ENCODE measurements around the gene NF2. TPM values are rescaled to one million over a fixed set of nuclear protein-coding genes. Genes with fewer than 3 reads are reported as not detected.

Gene NF2
- total RNA-seq, 1 experiment from 2014 or later: 56.9 TPM

DNA sequence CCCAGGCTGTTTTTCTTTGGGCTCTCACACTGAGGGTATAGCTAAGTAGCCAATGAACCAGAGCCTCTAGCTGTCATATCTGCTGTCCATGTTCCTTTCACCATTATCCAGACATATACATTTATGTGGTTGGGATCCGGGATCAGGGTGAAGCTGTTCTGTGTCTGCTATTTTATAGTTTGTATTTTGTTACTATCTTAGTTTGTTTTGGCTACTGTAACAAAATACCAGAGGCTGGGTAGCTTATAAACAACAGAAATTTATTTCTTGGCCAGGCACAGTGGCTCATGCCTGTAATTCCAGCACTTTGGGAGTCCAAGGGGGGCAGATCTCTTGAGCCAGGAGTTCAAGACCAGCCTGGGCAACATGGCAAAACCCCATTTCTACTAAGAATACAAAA lies 75.9 kb downstream of the NF2 start (continued):
- TF ChIP-seq, protein P1, sequence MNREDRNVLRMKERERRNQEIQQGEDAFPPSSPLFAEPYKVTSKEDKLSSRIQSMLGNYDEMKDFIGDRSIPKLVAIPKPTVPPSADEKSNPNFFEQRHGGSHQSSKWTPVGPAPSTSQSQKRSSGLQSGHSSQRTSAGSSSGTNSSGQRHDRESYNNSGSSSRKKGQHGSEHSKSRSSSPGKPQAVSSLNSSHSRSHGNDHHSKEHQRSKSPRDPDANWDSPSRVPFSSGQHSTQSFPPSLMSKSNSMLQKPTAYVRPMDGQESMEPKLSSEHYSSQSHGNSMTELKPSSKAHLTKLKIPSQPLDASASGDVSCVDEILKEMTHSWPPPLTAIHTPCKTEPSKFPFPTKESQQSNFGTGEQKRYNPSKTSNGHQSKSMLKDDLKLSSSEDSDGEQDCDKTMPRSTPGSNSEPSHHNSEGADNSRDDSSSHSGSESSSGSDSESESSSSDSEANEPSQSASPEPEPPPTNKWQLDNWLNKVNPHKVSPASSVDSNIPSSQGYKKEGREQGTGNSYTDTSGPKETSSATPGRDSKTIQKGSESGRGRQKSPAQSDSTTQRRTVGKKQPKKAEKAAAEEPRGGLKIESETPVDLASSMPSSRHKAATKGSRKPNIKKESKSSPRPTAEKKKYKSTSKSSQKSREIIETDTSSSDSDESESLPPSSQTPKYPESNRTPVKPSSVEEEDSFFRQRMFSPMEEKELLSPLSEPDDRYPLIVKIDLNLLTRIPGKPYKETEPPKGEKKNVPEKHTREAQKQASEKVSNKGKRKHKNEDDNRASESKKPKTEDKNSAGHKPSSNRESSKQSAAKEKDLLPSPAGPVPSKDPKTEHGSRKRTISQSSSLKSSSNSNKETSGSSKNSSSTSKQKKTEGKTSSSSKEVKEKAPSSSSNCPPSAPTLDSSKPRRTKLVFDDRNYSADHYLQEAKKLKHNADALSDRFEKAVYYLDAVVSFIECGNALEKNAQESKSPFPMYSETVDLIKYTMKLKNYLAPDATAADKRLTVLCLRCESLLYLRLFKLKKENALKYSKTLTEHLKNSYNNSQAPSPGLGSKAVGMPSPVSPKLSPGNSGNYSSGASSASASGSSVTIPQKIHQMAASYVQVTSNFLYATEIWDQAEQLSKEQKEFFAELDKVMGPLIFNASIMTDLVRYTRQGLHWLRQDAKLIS (CRISPR knock-in tag; IDR thresholded peaks at IDR 0.05; ENCODE audit: borderline replicate concordance): no peak
- TF ChIP-seq IRF2 (CRISPR knock-in tag; IDR thresholded peaks at IDR 0.05; ENCODE audit: borderline replicate concordance, low read depth) (no peak), ZNF671 (CRISPR knock-in tag; IDR thresholded peaks at IDR 0.05) (no peak), NR3C1 (CRISPR knock-in tag; conservative IDR thresholded peaks at IDR 0.05; ENCODE audit: low read depth) (no peak), PRDM15 (CRISPR knock-in tag; IDR thresholded peaks at IDR 0.05) (no peak), MLX (CRISPR knock-in tag; IDR thresholded peaks at IDR 0.05) (no peak), SMAD3 (CRISPR knock-in tag; IDR thresholded peaks at IDR 0.05; ENCODE audit: borderline replicate concordance) (no peak)
- TF ChIP-seq, protein P2, sequence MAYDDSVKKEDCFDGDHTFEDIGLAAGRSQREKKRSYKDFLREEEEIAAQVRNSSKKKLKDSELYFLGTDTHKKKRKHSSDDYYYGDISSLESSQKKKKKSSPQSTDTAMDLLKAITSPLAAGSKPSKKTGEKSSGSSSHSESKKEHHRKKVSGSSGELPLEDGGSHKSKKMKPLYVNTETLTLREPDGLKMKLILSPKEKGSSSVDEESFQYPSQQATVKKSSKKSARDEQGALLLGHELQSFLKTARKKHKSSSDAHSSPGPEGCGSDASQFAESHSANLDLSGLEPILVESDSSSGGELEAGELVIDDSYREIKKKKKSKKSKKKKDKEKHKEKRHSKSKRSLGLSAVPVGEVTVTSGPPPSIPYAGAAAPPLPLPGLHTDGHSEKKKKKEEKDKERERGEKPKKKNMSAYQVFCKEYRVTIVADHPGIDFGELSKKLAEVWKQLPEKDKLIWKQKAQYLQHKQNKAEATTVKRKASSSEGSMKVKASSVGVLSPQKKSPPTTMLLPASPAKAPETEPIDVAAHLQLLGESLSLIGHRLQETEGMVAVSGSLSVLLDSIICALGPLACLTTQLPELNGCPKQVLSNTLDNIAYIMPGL (CRISPR knock-in tag; IDR thresholded peaks at IDR 0.05): no peak
- TF ChIP-seq, protein P3, sequence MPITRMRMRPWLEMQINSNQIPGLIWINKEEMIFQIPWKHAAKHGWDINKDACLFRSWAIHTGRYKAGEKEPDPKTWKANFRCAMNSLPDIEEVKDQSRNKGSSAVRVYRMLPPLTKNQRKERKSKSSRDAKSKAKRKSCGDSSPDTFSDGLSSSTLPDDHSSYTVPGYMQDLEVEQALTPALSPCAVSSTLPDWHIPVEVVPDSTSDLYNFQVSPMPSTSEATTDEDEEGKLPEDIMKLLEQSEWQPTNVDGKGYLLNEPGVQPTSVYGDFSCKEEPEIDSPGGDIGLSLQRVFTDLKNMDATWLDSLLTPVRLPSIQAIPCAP (CRISPR knock-in tag; IDR thresholded peaks at IDR 0.05): no peak

GRCh38 chr22:29683536-29683935 lies 80.1 kb downstream of the NF2 start:
- no peak for ATAC-seq
- Mint-ChIP-seq H3K27me3 (ENCODE audit: low read depth) (no peaks in the 10 kb centered on the region), H3K4me3 (no peak overlapping the region), H3K27ac (peak overlapping the region; percentile 41; the same call in 1 of the 2 replicates), H3K9me3 (no peaks in the 10 kb centered on the region), H3K4me1 (peaks cover 9% of the 10 kb centered on the region), H3K36me3 (peaks cover 16% of the 10 kb centered on the region)
- no peak for DNase-seq (ENCODE audit: low spot score)
- CTCF ChIA-PET: no interaction called here
- TF ChIP-seq HMGA2 (CRISPR knock-in tag; IDR thresholded peaks at IDR 0.05) (no peak), EMX1 (CRISPR knock-in tag; IDR thresholded peaks at IDR 0.05) (no peak), NR3C1 (CRISPR knock-in tag; conservative IDR thresholded peaks at IDR 0.05; ENCODE audit: low read depth) (no peak), ZNF671 (CRISPR knock-in tag; IDR thresholded peaks at IDR 0.05) (no peak), ZMAT4 (CRISPR knock-in tag; IDR thresholded peaks at IDR 0.05) (no peak), ZNF121 (CRISPR knock-in tag; IDR thresholded peaks at IDR 0.05) (no peak), NR2C2 (CRISPR knock-in tag; IDR thresholded peaks at IDR 0.05) (no peak), FOXK1 (CRISPR knock-in tag; IDR thresholded peaks at IDR 0.05) (no peak), CREB1 (CRISPR knock-in tag; IDR thresholded peaks at IDR 0.05) (no peak), ZNF425 (CRISPR knock-in tag; conservative IDR thresholded peaks at IDR 0.05) (no peak)
- TF ChIP-seq, protein P4, sequence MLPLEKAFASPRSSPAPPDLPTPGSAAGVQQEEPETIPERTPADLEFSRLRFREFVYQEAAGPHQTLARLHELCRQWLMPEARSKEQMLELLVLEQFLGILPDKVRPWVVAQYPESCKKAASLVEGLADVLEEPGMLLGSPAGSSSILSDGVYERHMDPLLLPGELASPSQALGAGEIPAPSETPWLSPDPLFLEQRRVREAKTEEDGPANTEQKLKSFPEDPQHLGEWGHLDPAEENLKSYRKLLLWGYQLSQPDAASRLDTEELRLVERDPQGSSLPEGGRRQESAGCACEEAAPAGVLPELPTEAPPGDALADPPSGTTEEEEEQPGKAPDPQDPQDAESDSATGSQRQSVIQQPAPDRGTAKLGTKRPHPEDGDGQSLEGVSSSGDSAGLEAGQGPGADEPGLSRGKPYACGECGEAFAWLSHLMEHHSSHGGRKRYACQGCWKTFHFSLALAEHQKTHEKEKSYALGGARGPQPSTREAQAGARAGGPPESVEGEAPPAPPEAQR (CRISPR knock-in tag; IDR thresholded peaks at IDR 0.05): no peak
- POLR2A ChIA-PET: interaction anchor here (0.6 kb wide), 1 partner anchor 693 kb away, joined by 11 read pairs; no protein-coding TSS in a partner anchor

Data from WTC11 (cell line).